ENCODE data around the gene C4orf50. TPM values are rescaled to one million over a fixed set of nuclear protein-coding genes. Genes with fewer than 3 reads are reported as not detected.
"Not testable (repeated sequence)": the region's sequence is repeated elsewhere in the genome, so short reads cannot be mapped to it uniquely, and the experiment has no call there.

C4orf50 gene
- total and polyA plus RNA-seq, 2 of the 8 experiments (the other 6 are each of a cell fraction or from before 2014, with no cell fraction given), result 0.08 to 0.22 TPM

GRCh38 chr4:5993346-5993745, 24.9 kb downstream of the C4orf50 start:
- H3K56ac ChIP-seq (replicated peaks; ENCODE audit: insufficient read length, low read depth, low read length); H4K8ac ChIP-seq (ENCODE audit: extremely low read depth, insufficient read depth, low read length); H4K20me1 ChIP-seq (replicated peaks in 1 of 2; ENCODE audit: control insufficient read depth in 1 of 2, insufficient read depth in 2 of 2, low read length in 2 of 2); H2AK5ac ChIP-seq (ENCODE audit: low read depth, low read length); H4K5ac ChIP-seq (ENCODE audit: insufficient read length, low read depth, low read length); H3K4me3 ChIP-seq (ENCODE audit: extremely low read depth in 1 of 4, insufficient read depth in 2 of 4, low read depth in 3 of 4, low read length in 4 of 4); H3K4me1 ChIP-seq (replicated peaks in 1 of 4; ENCODE audit: control insufficient read depth in 3 of 4, insufficient read depth in 4 of 4, low read length in 3 of 4); H3K14ac ChIP-seq (ENCODE audit: insufficient read length); H2BK12ac ChIP-seq (ENCODE audit: low read depth, low read length); H3K27me3 ChIP-seq (replicated peaks in 1 of 4; ENCODE audit: control insufficient read depth in 3 of 4, extremely low read depth in 1 of 4, insufficient read depth in 3 of 4, low read length in 3 of 4); H3K18ac ChIP-seq (ENCODE audit: extremely low read depth, low read length); H3K36me3 ChIP-seq (ENCODE audit: control insufficient read depth in 2 of 4, insufficient read depth in 4 of 4, low read length in 3 of 4); H3K4ac ChIP-seq (replicated peaks; ENCODE audit: insufficient read length, low read depth, low read length); FAIRE-seq; H2BK20ac ChIP-seq (ENCODE audit: low read length); H3K9ac ChIP-seq (replicated peaks in 1 of 4; ENCODE audit: extremely low read depth in 1 of 4, low read depth in 3 of 4, low read length in 3 of 4); H3K27ac ChIP-seq (ENCODE audit: low read depth, low read length); H2BK120ac ChIP-seq (replicated peaks; ENCODE audit: low read depth, low read length); H3K4me2 ChIP-seq (ENCODE audit: insufficient read depth in 1 of 2, low read depth in 2 of 2, low read length in 2 of 2); DNase-seq (ENCODE audit: low read depth in 1 of 2, low spot score in 2 of 2); H3K23ac ChIP-seq (ENCODE audit: insufficient read length); H3K9me3 ChIP-seq (ENCODE audit: insufficient read depth in 2 of 2, low read depth in 1 of 2, low read length in 1 of 2); H4K91ac ChIP-seq (replicated peaks; ENCODE audit: insufficient read length, low read length); H3K23me2 ChIP-seq (ENCODE audit: low read depth, low read length); H2BK5ac ChIP-seq (ENCODE audit: low read depth, low read length); POLR2A ChIA-PET (ENCODE audit: partially characterized antibody); H2BK15ac ChIP-seq (ENCODE audit: low read length); H3K79me1 ChIP-seq (ENCODE audit: low read depth, low read length); H2AFZ ChIP-seq (ENCODE audit: low read length); H3K79me2 ChIP-seq (ENCODE audit: control insufficient read depth in 1 of 2, insufficient read depth in 2 of 2, low read length in 2 of 2): not testable (repeated sequence)
- WGBS, 2 experiments (ENCODE audit: extremely low coverage in 1 of 2, insufficient coverage in 1 of 2, insufficient read length in 1 of 2, insufficient replicate concordance in 2 of 2, low coverage in 1 of 2, low lambda C conversion rate in 2 of 2, missing lambda C conversion rate in 1 of 2), result 90% methylated on average over 9 of the region's 9 CpGs; no CpG with 5 or more reads in 1 of the 2 experiments
- CTCF ChIA-PET (ENCODE audit: partially characterized antibody), result interaction anchor here (1.0 to 3.3 kb wide), 5 partner anchors 9 to 172 kb away, joined by 3 to 10 read pairs (median 5); no protein-coding TSS in a partner anchor

All from H1 (cell line).